ENCODE results near the gene PLEKHA1. TPM values are rescaled to one million over a fixed set of nuclear protein-coding genes. Genes with fewer than 3 reads are reported as not detected.

Gene PLEKHA1
- total RNA-seq, 1 experiment from 2014 or later = 31.0 TPM

GRCh38 chr10:122381680-122382079 lies 7.2 kb downstream of the PLEKHA1 start:
- H3K4me3 Mint-ChIP-seq (ENCODE audit: low read depth, unreplicated experiment) = no peak overlapping the region
- H3K9me3 Mint-ChIP-seq (ENCODE audit: low read depth, unreplicated experiment) = no peaks in the 10 kb centered on the region
- H3K27ac Mint-ChIP-seq (ENCODE audit: unreplicated experiment) = no peak overlapping the region
- no TSS peak for BruUV-seq (replicated peaks)
- H3K4me1 Mint-ChIP-seq (ENCODE audit: low read depth, unreplicated experiment) = no peaks in the 10 kb centered on the region
- DNase-seq = no peak
- no peaks in the 10 kb centered on the region for H3K36me3 Mint-ChIP-seq (ENCODE audit: insufficient read depth, unreplicated experiment)
- no peak for TF ChIP-seq CTCF (IDR thresholded peaks at IDR 0.05; ENCODE audit: unreplicated experiment)
- CTCF ChIA-PET = no interaction called here
- intact Hi-C loops (cut with micrococcal nuclease; ENCODE audit: unreplicated experiment) = no loop called here
- no peaks in the 10 kb centered on the region for H3K27me3 Mint-ChIP-seq (ENCODE audit: unreplicated experiment)

GRCh38 chr10:122386514-122386913 lies 12.0 kb downstream of the PLEKHA1 start:
- CTCF ChIA-PET = no interaction called here
- no peak for TF ChIP-seq CTCF (IDR thresholded peaks at IDR 0.05; ENCODE audit: unreplicated experiment)
- H3K27ac Mint-ChIP-seq (ENCODE audit: unreplicated experiment) = no peak overlapping the region

GRCh38 chr10:122387572-122387971 lies 13.1 kb downstream of the PLEKHA1 start:
- Mint-ChIP-seq H3K36me3 (ENCODE audit: insufficient read depth, unreplicated experiment) (no peaks in the 10 kb centered on the region), H3K27me3 (ENCODE audit: unreplicated experiment) (no peaks in the 10 kb centered on the region), H3K4me3 (ENCODE audit: low read depth, unreplicated experiment) (no peak overlapping the region), H3K27ac (ENCODE audit: unreplicated experiment) (no peak overlapping the region), H3K9me3 (ENCODE audit: low read depth, unreplicated experiment) (no peaks in the 10 kb centered on the region), H3K4me1 (ENCODE audit: low read depth, unreplicated experiment) (no peaks in the 10 kb centered on the region)
- CTCF ChIA-PET = interaction anchor here (0.7 kb wide), 1 partner anchor 14 kb away, joined by 3 read pairs; no protein-coding TSS in a partner anchor
- DNase-seq = no peak
- BruUV-seq (replicated peaks) = no TSS peak
- intact Hi-C loops (cut with micrococcal nuclease; ENCODE audit: unreplicated experiment) = no loop called here
- no peak for TF ChIP-seq CTCF (IDR thresholded peaks at IDR 0.05; ENCODE audit: unreplicated experiment)

More at GRCh38 chr10:122386514-122386913, 12.0 kb downstream of the PLEKHA1 start:
- intact Hi-C loops (cut with micrococcal nuclease; ENCODE audit: unreplicated experiment) = no loop called here
- Mint-ChIP-seq H3K27me3 (ENCODE audit: unreplicated experiment) (no peaks in the 10 kb centered on the region), H3K4me1 (ENCODE audit: low read depth, unreplicated experiment) (no peaks in the 10 kb centered on the region), H3K36me3 (ENCODE audit: insufficient read depth, unreplicated experiment) (no peaks in the 10 kb centered on the region), H3K9me3 (ENCODE audit: low read depth, unreplicated experiment) (no peaks in the 10 kb centered on the region), H3K4me3 (ENCODE audit: low read depth, unreplicated experiment) (no peak overlapping the region)
- no TSS peak for BruUV-seq (replicated peaks)
- DNase-seq = no peak

GRCh38 chr10:122388287-122388997 lies 13.9 kb downstream of the PLEKHA1 start:
- TF ChIP-seq CTCF (IDR thresholded peaks at IDR 0.05; ENCODE audit: unreplicated experiment) = no peak
- Mint-ChIP-seq H3K4me3 (ENCODE audit: low read depth, unreplicated experiment) (no peak overlapping the region), H3K9me3 (ENCODE audit: low read depth, unreplicated experiment) (no peaks in the 10 kb centered on the region), H3K27ac (ENCODE audit: unreplicated experiment) (no peak overlapping the region), H3K27me3 (ENCODE audit: unreplicated experiment) (no peaks in the 10 kb centered on the region), H3K36me3 (ENCODE audit: insufficient read depth, unreplicated experiment) (no peaks in the 10 kb centered on the region), H3K4me1 (ENCODE audit: low read depth, unreplicated experiment) (no peaks in the 10 kb centered on the region)
- no peak for DNase-seq
- intact Hi-C loops (cut with micrococcal nuclease; ENCODE audit: unreplicated experiment) = no loop called here
- BruUV-seq (replicated peaks) = no TSS peak
- CTCF ChIA-PET = no interaction called here

All from Calu3 (cell line).